GM18517 (cell line): ENCODE measurements around the gene SOX9.

Source experiments
- ATAC-seq: cut with Tn5 transposase; IDR thresholded peaks from one replicate; pipeline ENCODE4 v1.9.1; 2021; ENCODE audit warnings: mild to moderate bottlenecking, moderate library complexity; ENCODE audit not compliant: unreplicated experiment

SOX9 gene

GRCh38 chr17:72120642-72121163 lies at the start of gene SOX9:
Gene SOX9, plus strand, starts transcription at chr17:72121020. Its CDS starts 372 bp downstream, at chr17:72121392.
- peak; percentile 85 for ATAC-seq

- ATAC-seq: no peak
These were observed 49.5 kb upstream of the SOX9 start for GRCh38 chr17:72071330-72071729.

- no peak for ATAC-seq
These were observed 44.7 kb upstream of the SOX9 start for GRCh38 chr17:72075995-72076677.

- ATAC-seq: no peak
These were observed 44.2 kb upstream of the SOX9 start for GRCh38 chr17:72076678-72077030.

- no peak for ATAC-seq
These were observed 43.4 kb upstream of the SOX9 start for GRCh38 chr17:72077326-72077960.

GRCh38 chr17:72079700-72080099 lies 41.1 kb upstream of the SOX9 start:
- ATAC-seq: no peak

GRCh38 chr17:72087876-72088275 lies 32.9 kb upstream of the SOX9 start:
- no peak for ATAC-seq

- ATAC-seq: no peak
These were observed 31.3 kb upstream of the SOX9 start for GRCh38 chr17:72089453-72089987.

- ATAC-seq: no peak
These were observed 30.7 kb upstream of the SOX9 start for GRCh38 chr17:72090108-72090507.

GRCh38 chr17:72092710-72093322 lies 28.0 kb upstream of the SOX9 start:
- ATAC-seq: no peak

GRCh38 chr17:72093707-72094106 lies 27.1 kb upstream of the SOX9 start:
- ATAC-seq: no peak

- ATAC-seq: no peak
These were observed 25.5 kb upstream of the SOX9 start for GRCh38 chr17:72095316-72095715.

GRCh38 chr17:72097144-72097543 lies 23.7 kb upstream of the SOX9 start:
- no peak for ATAC-seq

- ATAC-seq: no peak
These were observed 20.9 kb upstream of the SOX9 start for GRCh38 chr17:72099919-72100318.

GRCh38 chr17:72100470-72100869 lies 20.4 kb upstream of the SOX9 start:
- ATAC-seq: no peak

- ATAC-seq: no peak
These were observed 19.3 kb upstream of the SOX9 start for GRCh38 chr17:72101526-72101925.

GRCh38 chr17:72102366-72102765 lies 18.5 kb upstream of the SOX9 start:
- no peak for ATAC-seq

- no peak for ATAC-seq
These were observed 16.5 kb upstream of the SOX9 start for GRCh38 chr17:72104164-72104862.

GRCh38 chr17:72104863-72105234 lies 16.0 kb upstream of the SOX9 start:
- ATAC-seq: no peak

GRCh38 chr17:72107100-72107499 lies 13.7 kb upstream of the SOX9 start:
- no peak for ATAC-seq

- no peak for ATAC-seq
These were observed 10.4 kb upstream of the SOX9 start for GRCh38 chr17:72110231-72110941.
